AG04450 (cell line): ENCODE data around the gene ATL2. TPM values are rescaled to one million over a fixed set of nuclear protein-coding genes. Genes with fewer than 3 reads are reported as not detected.
"Not testable (repeated sequence)": the region's sequence is repeated elsewhere in the genome, so short reads cannot be mapped to it uniquely, and the experiment has no call there.

Experiments
- CTCF ChIA-PET: fragments of 300-600, 350-600 bp; formaldehyde crosslinking; extraction: SDS; loops from one replicate; lab custom pipeline; 2022; ENCODE audit warnings: antibody characterized with exemption, inconsistent platforms; lab: Charles Lee
- POLR2A ChIA-PET: fragments of 350-600 bp; formaldehyde crosslinking; extraction: SDS; loops from one replicate; lab custom pipeline; 2021; ENCODE audit warnings: antibody characterized with exemption, inconsistent platforms; lab: Yijun Ruan, JAX
- DNase-seq: peaks from one replicate; pipeline ENCODE4 v3.0.0-alpha.2; 2011; ENCODE audit warnings: low read depth, low spot score
- H3K27ac ChIP-seq: one replicate; pipeline ENCODE4 v1.5.1; 2012; ENCODE audit warnings: low read depth, low read length, control low read depth
- H3K27me3 ChIP-seq: one replicate; pipeline ENCODE4 v1.6.0; 2012; ENCODE audit warnings: low read length; ENCODE audit not compliant: control insufficient read depth, insufficient read depth
- H3K4me3 ChIP-seq: 2 replicates; pipeline ENCODE4 v1.5.1; 2011; ENCODE audit warnings: mild to moderate bottlenecking, low read depth, low read length, control low read depth
- H3K9me3 ChIP-seq: 2 replicates; pipeline ENCODE4 v1.5.1; 2012; ENCODE audit warnings: low read length; ENCODE audit not compliant: control insufficient read depth, insufficient read depth
- polyA plus RNA-seq: library from polyadenylated mRNA; depleted of rRNA; stranded (reverse); fragments of >200 nt; gene quantifications from 2 replicates; pipeline ENCODE4 v1.2.3, GENCODE V29; 2011
- TF ChIP-seq, protein P1 (sequence below): IDR thresholded peaks from 2 replicates; pipeline ENCODE4 v1.5.1; 2011; ENCODE audit warnings: low read depth, low read length, control low read depth, inconsistent platforms

ATL2 gene
- polyA plus RNA-seq, 1 experiment, result 16.1 TPM

DNA sequence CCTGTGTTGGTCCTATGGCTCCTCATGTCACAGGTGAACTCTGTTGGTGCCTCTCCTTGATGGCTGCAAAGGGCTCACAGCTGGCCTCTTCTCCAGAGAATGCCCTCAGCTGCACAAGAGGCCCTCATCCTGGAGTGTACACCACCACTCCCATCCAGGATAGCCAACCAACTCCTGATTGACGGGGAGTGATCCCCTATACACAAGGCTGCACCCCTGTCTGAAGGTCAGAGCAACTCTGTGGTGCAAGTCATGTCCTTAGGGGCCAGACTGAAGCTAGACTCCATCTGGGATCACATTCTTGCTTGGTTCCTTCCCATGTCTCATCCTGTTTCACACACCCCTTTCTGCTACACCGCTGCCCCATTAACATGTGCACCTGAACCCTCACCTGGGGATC lies 41.7 kb upstream of the ATL2 start:
- no peak overlapping the region for H3K4me3 ChIP-seq
- H3K27me3 ChIP-seq, result peaks cover 29% of the 10 kb centered on the region
- CTCF ChIA-PET, result no interaction called here
- POLR2A ChIA-PET, result no interaction called here
- TF ChIP-seq, protein P1, sequence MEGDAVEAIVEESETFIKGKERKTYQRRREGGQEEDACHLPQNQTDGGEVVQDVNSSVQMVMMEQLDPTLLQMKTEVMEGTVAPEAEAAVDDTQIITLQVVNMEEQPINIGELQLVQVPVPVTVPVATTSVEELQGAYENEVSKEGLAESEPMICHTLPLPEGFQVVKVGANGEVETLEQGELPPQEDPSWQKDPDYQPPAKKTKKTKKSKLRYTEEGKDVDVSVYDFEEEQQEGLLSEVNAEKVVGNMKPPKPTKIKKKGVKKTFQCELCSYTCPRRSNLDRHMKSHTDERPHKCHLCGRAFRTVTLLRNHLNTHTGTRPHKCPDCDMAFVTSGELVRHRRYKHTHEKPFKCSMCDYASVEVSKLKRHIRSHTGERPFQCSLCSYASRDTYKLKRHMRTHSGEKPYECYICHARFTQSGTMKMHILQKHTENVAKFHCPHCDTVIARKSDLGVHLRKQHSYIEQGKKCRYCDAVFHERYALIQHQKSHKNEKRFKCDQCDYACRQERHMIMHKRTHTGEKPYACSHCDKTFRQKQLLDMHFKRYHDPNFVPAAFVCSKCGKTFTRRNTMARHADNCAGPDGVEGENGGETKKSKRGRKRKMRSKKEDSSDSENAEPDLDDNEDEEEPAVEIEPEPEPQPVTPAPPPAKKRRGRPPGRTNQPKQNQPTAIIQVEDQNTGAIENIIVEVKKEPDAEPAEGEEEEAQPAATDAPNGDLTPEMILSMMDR, result no peak
- H3K9me3 ChIP-seq, result no peaks in the 10 kb centered on the region; the same call in 1 of the 2 replicates
- no peak for DNase-seq
- H3K27ac ChIP-seq, result no peak overlapping the region

DNA sequence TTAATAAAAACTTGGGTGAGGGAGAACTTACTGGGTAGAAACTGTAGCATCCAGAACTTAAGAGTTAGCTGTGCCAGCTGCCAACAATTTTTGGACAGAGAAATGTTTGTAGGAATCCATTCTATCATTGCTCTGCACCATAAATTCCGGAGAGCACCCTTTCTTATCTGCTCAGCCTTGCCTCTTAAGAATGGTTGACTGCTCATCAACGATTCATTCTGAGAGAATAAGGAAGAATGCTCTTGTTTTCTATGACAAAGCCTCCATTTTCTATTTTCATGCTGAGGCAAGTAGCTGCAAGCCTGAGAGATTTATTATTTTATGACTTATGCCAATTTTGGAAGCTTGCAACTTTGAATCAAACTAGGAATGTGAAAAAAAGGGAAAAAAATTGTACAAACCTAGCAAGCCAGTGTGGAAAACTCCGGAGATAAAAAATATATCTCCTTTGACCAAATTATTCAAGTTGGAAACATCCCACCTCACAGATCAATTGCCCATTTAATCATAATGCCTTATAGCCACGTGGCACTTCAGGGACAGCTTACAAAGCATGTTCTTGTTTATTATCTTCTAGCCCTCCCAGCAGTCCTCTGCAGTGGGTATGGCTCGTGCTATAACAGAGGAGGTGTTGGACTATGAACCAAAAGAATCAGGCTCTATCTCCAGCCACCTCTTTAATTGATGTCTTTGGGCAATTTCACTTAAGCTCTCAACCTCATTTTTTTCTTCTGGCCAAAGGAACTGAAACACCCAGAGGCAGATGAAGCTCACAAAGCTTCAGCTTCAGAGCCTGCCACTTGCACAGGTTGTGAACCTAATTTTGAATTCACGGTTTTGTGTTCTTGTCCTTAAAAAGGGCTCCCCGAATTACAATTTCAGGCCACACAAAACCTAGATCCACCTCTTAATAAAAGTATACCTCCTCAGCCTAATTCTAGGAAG lies 40.9 kb upstream of the ATL2 start:
- CTCF ChIA-PET, result no interaction called here
- Histone ChIP-seq H3K27ac (no peak overlapping the region), H3K27me3 (peaks cover 23% of the 10 kb centered on the region), H3K4me3 (no peak overlapping the region), H3K9me3 (no peaks in the 10 kb centered on the region; the same call in none of the 2 replicates)
- DNase-seq, result no peak
- TF ChIP-seq, protein P1, result no peak
- POLR2A ChIA-PET, result no interaction called here

DNA sequence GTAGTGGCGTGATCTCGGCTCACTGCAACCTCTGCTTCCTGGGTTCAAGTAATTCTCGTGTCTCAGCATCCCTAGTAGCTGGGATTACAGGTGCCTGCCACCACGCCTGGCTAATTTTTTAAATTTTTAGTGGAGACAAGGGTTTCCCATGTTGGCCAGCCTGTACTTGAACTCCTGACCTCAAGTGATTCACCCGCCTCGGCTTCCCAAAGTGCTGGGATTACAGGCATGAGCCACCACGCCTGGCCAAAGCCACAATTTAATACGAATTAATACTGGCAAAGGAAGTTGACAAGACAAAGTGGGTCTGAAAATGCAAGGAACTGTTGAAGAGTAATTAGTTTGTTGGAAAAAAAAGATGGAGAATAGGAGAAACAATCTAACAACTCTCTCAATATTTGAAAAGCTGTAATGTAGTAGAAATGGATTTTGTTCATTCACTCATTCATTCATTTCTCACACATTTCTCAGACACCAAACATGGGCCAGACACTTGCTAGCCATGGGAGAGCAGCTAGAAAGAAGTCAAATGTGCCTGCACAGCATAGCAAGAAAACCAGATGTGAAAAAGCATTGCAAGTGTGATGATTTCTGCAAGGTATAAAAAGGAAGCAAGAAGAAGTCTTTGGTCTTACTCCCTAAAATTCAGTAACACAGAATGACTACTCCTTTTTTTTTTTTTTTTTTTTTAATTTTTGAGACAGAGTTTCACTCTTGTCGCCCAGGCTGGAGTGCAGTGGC lies 39.4 kb upstream of the ATL2 start:
- ChIA-PET CTCF (no interaction called here), POLR2A (no interaction called here)
- H3K9me3 ChIP-seq, result peaks cover 4% of the 10 kb centered on the region
- H3K4me3 ChIP-seq, result no peak overlapping the region
- DNase-seq, result no peak
- peaks cover 23% of the 10 kb centered on the region for H3K27me3 ChIP-seq
- H3K27ac ChIP-seq, result no peak overlapping the region
- TF ChIP-seq, protein P1, result no peak

DNA sequence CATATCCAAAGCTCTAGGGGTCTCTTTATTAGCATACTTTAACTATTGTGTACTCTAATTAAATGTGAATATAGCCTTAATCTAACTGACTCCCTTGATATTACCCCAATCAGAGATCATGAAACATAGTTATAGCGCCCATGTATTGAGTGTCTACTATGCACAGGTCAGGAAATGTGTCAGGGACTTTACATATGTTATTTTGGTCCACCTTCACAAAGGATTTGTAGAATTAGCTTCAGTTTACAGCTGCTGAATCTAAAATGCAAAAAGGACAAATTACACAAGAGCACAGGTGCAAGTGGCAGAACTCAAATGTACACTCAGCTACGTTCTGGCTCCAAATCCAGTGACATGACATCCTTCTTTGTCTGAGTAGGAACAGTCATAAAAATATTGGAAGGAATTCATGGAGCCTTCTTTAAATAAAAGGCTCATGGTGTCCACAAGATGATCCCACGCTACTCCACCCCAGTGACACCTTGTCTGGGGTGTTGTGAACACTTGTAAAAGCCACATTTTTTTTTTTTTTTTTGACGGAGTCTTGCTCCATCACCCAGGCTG lies 38.7 kb upstream of the ATL2 start:
- ChIA-PET CTCF (no interaction called here), POLR2A (no interaction called here)
- no peak for DNase-seq
- TF ChIP-seq, protein P1, result no peak
- Histone ChIP-seq H3K27me3 (peaks cover 23% of the 10 kb centered on the region), H3K9me3 (peaks cover 4% of the 10 kb centered on the region), H3K27ac (no peak overlapping the region), H3K4me3 (no peak overlapping the region)

DNA sequence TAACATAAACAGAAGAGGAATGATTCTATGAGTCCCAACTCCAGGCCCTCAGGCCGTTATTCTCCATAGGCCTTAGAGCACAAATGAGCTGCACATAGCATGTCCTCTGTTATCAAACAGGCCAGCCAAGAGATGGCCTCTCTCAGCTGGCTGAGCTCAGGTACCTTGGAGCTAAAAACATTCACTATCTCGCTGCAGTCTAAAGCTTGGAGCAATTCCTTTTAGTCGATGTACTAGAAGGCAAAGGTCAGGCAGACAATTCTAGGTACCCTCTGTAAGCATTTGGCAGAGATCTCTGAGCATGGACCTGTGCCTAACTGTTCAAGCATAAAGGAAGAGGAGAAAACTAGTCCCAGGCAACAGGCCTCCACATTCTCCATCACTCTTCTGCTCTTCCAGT lies 38.0 kb upstream of the ATL2 start:
- no peak overlapping the region for H3K4me3 ChIP-seq
- DNase-seq, result no peak
- CTCF ChIA-PET, result no interaction called here
- H3K27ac ChIP-seq, result no peak overlapping the region
- H3K27me3 ChIP-seq, result peaks cover 23% of the 10 kb centered on the region
- POLR2A ChIA-PET, result no interaction called here
- peaks cover 4% of the 10 kb centered on the region for H3K9me3 ChIP-seq
- TF ChIP-seq, protein P1, result no peak

DNA sequence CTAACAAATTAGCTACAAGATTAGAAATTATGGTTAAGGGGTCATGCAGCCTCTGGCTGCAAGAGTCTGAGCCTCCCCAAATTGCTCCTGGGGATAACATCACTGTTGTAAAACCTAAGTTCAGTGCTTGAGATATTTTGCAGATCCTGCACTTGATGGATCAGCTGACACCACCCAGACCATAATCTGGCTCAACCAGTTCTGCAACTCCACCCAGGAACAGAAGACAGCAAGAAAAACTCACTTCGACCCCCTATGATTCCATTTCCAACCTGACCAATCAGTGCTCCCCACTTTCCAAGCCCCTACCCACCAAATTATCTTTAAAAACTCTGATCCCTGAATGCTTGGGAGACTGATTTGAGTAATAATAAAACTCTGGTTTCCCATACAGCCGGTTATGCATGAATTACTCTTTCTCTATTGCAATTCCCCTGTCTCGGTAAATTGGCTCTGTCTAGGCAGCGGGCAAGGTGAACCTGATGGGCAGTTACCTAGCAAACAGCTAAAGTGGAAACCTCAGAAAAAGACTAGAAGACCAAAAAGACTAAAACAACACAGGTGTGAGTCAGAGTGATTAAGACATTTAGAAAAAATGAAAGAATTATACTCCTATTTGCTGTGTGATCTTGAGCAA lies 35.3 kb upstream of the ATL2 start:
- POLR2A ChIA-PET, H3K27ac ChIP-seq, H3K9me3 ChIP-seq, CTCF ChIA-PET, DNase-seq, H3K4me3 ChIP-seq, H3K27me3 ChIP-seq: not testable (repeated sequence)
